Measurements from ENCODE around the gene NLRC5.
"Not testable (repeated sequence)": the region's sequence is repeated elsewhere in the genome, so short reads cannot be mapped to it uniquely, and the experiment has no call there.

NLRC5 gene

DNA sequence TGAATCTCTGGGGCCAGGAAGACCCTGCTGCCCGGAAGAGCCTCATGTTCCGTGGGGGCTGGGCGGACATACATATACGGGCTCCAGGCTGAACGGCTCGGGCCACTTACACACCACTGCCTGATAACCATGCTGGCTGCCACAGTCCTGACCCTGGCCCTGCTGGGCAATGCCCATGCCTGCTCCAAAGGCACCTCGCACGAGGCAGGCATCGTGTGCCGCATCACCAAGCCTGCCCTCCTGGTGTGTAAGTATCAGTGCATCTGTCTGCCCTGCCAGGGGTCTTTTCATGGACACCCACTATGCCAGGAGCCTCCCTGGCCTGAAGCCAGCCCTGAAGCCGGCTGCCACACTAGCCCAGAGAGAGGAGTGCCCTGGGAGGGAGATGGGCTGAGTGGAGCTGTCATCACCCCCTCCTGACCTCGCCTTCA is 27.5 kb upstream of the NLRC5 start, which contains the start of gene CETP:
Gene CETP, plus strand, starts transcription at position 100 of the 431 bp plus-strand sequence. Its CDS starts 30 bp downstream, at position 130.
- no peak for FAIRE-seq

DNA sequence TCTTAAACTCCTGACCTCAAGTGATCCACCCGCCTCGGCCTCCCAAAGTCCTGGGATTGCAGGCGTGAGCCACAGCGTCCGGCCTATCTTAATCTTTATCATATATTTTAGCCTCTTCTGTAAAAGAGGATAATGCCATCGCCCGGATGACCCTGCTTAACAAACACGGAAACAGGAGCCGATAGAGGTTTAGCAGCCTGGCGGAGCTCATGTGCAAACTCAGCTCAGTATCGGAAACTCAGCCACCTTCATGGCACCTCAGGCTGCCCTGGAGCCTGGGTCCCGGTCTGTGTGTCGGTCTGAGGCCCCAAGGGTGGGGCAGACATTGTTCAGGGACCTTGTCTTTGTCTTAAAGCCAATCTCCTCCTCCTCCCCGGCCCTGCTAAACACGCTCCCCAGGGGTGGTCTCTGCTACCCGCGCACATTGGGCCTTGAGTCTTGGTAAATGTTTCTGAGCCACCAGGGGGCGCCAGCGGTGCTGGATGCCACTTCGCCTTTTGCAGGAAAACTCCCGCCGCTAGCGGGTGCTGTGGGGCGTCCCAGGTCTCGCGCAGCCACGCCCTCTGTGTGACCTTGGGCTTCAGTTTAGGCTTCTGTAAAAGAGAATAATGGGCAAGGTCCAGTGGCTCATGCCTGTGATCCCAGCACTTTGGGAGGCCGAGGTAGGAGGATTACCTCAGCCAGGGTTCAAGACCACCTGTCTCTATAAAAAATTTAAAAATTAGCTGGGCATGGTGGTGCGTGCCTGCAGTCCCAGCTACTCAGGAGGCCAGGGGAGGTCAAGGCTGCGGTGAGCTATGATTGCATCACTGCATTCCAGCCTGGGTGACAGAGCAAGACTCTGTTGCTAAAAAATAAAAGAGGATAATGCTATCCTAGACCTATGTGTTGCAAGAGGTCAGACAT is 24.9 kb upstream of the NLRC5 start:
- FAIRE-seq (peak; percentile 78), DNase-seq (ENCODE audit: insufficient read length, low spot score) (peak; percentile 75)

More for the DNA sequence above, 27.5 kb upstream of the NLRC5 start, which contains the start of gene CETP:
- DNase-seq (ENCODE audit: insufficient read length, low spot score): no peak

DNA sequence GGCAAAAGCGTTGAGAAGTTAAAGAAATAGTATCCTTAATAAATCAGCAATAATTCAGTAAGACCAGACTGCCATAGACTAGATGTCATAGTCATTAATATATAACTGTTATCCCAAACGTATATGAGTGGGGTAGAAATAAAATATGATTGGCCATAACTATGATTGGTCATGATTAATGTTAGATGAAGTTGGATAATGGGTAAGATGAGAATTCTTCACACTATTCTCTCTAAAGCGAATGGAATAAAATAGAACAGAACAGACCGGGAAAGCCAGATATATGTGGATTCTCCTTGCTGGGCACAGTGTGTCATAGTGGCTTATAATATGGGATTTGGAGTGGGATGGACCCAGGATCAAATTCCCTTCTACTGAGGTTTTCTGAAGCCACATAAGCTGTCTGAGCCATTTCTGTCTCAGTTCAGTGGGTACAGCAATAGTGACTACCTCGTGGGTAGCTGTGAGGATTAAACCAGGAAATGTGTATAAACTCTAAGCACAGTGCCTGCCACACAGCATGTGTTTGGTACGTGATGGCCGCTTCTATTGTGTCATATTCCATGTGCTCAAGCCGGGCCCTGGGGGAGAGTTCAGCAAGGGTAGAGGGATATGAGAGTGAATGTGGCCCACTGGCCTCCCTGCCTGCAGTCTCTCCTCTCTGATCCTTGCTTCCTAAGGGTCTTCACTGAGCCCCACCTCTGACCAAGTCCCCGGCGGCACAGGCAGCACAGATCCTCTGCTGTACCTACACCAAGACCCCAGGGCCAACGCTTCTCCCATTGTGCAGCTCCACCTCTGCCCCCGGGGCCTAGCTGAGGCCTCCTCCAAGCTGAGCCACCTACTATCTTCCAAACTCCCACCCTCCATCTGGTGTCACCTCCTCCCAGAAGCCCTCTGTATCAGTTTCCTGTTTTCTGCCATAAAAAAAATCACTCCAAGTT is 23.9 kb upstream of the NLRC5 start:
- no peak for FAIRE-seq
- no peak for DNase-seq (ENCODE audit: insufficient read length, low spot score)

DNA sequence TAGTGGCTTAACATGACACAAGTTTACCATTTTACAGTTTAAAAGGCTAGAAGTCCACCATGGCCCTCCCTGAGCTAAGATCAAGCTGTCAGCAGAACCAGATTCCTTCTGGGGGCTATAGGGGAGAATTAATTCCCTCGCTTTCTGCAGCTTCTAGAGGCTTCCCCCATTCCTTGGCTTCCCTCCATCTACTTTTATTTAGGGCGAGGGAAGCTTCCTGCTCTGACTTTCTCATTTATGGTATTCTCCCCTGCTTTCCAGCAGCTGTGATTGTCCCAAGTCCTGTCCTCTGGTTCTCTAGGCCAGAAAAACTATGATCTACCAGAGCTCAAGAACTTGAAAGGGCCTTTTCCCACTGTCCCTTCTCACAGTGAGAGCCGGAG is 23.3 kb upstream of the NLRC5 start:
- FAIRE-seq (peak; percentile 33), DNase-seq (ENCODE audit: insufficient read length, low spot score) (no peak)

DNA sequence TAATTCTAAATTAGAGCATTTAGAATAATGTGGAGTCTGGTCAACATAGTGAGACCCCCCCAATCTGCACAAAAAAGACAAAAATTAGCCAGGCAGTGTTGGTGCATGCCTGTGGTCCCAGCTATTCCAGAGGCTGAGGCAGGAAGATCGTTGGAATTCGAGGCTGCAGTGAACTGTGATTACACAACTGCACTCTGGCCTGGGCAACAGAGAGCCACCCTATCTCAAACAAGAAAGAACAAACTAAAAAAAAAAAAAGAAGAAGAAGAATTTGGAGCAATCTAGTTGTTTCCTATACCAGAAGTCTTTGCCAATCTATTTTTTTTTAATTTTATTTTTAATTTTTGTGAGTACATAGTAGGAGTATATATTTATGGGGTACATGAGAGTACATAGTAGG is 21.6 kb upstream of the NLRC5 start:
- DNase-seq (ENCODE audit: insufficient read length, low spot score) (no peak), FAIRE-seq (no peak)

DNA sequence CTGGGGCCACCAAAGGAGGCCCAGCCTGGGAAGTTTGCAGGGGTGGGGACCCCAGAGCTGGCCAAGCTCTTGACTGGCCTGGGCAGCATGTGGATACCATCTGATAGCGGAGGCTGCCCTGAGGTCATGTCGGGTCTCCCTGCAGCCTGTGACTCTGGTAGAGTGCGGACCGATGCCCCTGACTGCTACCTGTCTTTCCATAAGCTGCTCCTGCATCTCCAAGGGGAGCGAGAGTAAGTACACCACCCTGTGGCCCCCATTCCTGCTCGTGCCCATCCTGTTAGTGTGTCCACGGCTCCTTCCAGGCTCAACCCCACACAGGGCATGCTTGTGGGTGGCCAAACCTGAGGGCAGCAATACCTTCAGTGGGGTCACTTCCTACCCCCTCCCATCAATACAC is 19.6 kb upstream of the NLRC5 start:
- DNase-seq (ENCODE audit: insufficient read length, low spot score) (no peak), FAIRE-seq (no peak)

DNA sequence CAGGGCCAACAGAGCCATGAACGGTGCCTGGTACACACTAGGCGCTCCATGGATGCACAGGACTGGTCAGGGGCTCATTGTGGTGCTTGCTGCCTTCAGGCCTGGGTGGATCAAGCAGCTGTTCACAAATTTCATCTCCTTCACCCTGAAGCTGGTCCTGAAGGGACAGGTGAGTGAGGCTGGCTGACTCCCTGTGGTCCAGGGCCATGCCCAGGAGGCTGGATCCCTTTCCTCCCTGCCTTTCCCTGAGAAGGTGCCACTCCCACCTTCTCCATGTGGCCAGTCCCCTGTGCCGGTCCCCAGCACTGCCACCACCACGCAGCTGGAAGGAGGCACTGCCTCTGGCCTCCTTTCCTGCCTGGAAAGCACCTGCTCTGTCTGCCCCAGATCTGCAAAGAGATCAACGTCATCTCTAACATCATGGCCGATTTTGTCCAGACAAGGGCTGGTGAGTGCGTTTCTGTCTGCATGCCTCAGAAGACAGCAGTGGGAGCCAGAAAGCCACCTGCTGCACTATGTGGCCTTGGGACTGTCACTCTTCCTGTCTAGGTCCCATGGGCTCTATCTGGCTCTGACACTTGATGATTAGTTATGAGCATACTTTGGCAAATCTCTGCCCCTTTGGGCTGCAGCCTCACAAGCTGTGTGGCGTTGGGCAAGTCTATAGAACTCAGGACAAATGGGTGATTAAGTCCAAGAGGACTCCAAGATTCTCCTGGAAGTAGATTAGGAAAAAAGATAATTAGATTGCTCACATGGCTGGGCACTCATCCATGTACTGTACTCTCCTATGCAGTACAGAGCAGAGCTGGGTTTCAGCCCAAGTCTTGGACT is 18.2 kb upstream of the NLRC5 start:
- peak; percentile 23 for FAIRE-seq
- DNase-seq (ENCODE audit: insufficient read length, low spot score): no peak

DNA sequence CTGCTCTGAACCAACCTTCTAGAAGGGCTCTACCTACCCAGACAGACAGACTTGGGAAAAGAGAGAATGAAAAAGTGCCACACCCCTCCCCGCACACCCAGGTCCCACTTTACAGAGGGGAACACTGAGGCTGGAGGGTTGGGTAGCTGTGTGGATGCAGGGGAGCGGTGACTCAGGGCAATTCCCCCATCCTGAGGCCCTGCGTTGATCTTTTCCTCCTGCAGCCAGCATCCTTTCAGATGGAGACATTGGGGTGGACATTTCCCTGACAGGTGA is 17.7 kb upstream of the NLRC5 start:
- no peak for FAIRE-seq
- no peak for DNase-seq (ENCODE audit: insufficient read length, low spot score)

DNA sequence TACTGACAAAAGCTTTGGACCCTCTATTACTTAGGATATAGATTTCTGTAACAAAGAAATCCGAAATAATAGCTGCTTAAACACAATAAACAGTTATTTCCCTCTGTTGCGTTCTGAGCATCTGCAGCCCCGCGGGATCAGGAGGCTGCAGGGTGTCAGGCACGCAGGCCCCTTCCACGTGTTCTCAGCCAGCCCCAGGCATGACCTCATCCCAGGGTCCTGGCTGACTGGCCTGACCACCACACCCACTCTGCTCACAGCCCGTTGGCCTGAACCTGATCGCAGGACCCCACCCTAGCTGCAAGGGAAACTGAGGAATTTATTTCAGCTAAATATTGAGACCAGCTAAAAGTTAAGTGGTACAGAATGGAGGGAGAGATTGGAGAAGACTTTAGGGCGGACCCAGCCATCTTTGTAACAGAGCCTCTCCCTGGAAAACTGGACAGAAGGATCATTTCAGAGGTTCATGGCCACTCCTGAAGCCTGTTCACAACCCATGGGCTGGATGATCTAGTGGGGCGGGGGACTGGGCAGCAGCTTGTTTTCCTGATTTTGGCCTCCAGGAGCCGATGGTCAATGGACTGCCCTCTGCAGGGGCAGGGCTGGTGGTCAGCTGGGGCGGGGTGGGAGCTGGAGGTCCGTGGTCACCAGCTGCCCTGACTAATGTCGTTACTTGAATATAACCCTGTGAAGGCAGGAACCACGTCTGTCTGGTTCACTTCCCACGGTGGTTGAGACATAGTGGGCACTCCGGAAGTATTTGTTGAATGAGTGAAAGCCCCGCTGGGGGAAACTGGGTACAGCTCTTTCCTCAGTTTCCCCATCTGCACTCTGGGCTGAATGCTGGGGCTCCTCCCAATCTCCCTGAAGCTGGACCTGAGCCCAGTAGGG is 16.7 kb upstream of the NLRC5 start:
- DNase-seq (ENCODE audit: insufficient read length, low spot score) (no peak), FAIRE-seq (no peak)

DNA sequence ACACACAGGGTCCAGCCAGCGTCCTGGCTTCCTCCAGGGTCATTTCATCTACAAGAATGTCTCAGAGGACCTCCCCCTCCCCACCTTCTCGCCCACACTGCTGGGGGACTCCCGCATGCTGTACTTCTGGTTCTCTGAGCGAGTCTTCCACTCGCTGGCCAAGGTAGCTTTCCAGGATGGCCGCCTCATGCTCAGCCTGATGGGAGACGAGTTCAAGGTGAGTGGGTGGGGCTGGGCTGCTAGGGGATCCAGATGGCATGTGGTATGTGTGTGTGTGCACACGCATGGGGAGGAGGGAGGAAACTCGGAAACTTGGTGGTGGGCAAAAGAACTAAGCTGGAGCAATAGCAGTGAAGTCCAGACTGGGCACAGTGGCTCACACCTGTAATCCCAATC is 16.1 kb upstream of the NLRC5 start:
- FAIRE-seq (no peak), DNase-seq (ENCODE audit: insufficient read length, low spot score) (no peak)

DNA sequence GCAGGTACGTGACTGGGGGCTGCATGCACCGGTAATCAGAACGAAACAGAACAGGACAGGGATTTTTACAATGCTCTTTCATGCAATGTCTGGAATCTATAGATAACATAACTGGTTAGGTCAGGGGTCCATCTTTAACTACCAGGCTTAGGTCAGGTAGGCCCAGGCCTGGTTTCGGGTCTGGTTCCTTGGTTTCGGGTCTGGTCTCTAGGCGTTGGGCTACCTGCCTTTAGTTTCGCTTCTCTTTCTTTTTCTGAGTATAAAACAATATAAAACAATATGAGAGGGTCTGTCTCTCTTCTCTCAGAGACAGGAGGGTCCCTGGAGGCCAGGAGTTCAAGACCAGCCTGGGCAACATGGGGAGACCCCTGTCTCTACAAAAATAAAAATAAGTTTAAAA is 15.5 kb upstream of the NLRC5 start:
- FAIRE-seq; DNase-seq (ENCODE audit: insufficient read length, low spot score): not testable (repeated sequence)

DNA sequence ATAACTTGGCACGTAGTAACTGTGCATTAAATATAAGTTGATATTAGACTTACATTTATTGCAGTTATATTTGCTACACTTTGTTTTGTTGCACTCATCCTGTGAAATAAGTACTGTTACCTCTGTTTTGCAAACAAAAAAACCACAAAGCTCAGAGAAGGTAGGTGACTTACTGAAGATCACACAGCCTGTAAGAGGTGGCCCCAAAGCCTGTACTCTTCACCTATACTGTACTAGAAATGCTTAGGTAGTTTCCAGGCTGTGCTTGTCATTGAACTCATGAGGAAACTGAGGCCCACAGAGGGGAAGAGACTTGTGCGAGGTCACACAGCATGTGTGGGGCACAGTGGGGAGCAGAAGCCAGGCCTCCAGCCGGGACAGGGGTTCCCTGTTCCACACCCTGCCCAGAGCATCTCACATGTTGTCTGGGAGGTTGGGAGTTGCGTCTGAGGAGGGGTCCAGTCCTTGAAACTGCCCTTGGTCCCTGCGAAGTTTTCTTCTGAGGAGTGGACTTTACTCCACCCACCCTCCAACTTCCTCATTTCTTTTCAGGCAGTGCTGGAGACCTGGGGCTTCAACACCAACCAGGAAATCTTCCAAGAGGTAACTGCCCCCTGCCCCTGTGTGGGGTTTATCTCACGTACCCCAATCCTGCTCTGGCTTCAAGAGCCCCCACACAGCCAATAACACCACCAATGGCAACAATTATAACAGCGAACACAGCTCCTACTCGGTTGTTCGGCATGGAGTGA is 14.6 kb upstream of the NLRC5 start:
- no peak for DNase-seq (ENCODE audit: insufficient read length, low spot score)
- FAIRE-seq: no peak

DNA sequence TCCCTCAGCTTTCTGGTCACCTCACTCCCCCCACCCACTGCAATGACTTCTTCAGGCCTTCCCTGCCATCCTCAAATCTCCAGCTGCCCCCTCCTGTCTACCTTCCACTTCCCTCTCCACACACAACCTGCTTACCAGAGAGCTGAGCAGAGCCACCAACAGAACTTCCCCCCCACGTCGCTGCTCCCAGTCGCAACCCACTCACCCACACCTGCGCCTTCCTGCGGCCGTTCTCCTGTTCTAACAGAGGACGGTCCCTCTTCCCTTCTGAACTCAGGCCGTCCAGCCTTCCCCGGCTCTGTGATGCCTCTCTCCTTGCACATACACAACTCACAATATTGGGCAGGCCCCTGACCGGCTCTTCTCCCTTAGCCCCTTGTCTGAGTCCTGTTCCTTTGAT is 13.6 kb upstream of the NLRC5 start:
- no peak for FAIRE-seq
- DNase-seq (ENCODE audit: insufficient read length, low spot score): no peak

DNA sequence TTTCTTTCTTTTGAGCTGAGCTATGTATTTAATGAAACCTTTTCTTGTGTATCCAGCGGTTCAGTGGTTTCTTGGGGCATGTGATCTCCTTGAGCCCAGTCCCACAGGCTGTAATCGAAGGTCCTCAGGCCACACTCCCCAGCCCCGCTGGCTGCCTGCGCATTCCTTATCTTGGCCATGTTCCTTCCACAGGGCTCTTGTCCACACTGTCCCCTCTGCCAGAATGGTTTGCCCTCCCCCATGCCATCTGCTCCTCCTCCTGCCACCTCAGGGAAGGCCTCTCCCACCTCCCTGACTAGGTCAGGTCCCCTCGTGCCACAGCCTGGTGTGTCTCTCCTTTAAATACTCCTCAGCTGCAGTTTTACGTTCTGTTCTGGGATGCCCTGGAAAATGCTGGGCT is 12.1 kb upstream of the NLRC5 start:
- peak; percentile 54 for FAIRE-seq
- DNase-seq (ENCODE audit: insufficient read length, low spot score): no peak

DNA sequence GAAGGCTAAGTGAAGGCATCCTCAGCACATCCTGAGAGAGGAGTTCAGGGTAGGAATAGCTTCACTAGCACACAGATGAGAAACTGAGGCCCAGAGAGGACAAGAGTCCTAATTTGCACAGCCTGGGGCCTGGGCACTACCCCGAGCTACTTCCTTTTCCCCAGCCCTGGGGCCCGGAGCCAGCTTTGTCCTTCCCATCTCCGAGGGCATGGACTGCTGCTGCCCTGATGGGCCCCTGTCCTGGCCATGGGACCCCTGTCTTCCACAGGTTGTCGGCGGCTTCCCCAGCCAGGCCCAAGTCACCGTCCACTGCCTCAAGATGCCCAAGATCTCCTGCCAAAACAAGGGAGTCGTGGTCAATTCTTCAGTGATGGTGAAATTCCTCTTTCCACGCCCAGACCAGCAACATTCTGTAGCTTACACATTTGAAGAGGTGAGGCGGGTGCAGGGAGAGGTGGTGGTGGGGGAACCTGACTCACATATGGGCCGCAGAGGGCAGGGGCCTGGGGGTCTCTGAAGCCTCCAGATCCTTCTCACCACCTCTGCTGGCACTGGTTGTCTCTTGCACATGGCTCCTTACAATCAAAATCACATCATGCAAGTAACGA is 11.4 kb upstream of the NLRC5 start:
- FAIRE-seq: no peak
- no peak for DNase-seq (ENCODE audit: insufficient read length, low spot score)

DNA sequence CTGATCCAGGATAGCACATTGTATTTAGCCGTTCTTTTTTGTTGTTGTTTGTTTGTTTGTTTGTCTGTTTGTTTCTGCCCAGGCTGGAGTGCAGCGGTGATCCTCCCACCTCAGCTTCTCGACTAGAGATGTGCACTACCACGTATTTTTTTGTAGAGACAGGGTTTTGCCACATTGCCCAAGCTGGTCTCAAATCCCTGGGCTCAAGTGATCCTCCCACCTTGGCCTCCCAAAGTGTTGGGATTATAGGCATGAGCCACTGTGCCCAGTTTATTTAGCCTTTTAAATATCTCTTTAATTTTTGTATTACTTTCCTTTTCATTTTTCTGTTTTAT is 9.2 kb upstream of the NLRC5 start:
- FAIRE-seq (no peak), DNase-seq (ENCODE audit: insufficient read length, low spot score) (no peak)

DNA sequence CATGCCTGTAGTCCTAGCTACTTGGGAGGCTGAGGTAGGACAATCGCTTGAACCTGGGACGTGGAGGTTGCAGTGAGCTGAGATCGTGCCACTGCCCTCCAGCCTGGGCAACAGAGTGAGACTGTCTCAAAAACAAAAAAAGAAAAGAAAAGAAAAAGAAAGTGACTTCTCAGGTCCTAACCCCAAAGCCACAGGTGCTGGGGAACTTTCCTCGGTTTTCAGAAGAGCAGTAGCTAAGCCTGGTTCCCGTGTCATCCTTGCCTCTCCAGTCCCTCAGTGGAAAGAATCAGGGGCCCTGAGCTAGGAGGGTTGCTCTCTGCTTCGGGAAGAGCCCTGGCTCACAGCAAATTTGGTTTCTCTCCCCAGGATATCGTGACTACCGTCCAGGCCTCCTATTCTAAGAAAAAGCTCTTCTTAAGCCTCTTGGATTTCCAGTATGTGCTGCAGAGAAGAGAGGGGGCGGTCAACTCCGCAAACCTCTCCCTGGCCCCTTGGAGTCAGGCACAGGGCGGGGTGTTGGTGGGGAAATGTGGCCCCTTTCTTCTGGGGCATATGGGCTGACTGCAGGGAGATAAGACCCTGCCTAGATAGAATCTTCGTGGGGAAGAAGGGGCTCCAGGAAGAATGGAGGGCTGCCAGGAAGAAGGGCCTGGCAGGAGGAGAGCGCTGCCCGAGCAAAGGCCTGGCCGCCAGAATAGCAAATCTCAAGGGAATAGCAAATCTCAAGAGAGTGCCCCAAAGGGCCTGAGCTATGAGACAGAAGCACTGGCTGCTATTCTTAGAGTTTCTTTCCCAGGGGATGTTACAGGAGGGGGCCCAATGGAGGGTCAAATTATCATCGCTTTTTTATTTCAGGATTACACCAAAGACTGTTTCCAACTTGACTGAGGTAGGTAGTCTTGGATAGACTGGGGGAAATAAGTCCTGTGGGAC is 8.3 kb upstream of the NLRC5 start:
- no peak for DNase-seq (ENCODE audit: insufficient read length, low spot score)
- FAIRE-seq: no peak

Data from HTR-8/SVneo (cell line).